DOHH2 (cell line): ENCODE results near the gene ASB7.

Experiments used
- H3F3A ChIP-seq: fragments of 200-600 bp; sonication (generic), shearing (Covaris generic); 2 replicates; pipeline ENCODE4 v1.6.0; 2016; ENCODE audit warnings: antibody characterized with exemption, mild to moderate bottlenecking; ENCODE audit not compliant: control insufficient read depth, insufficient read depth
- H3K27ac ChIP-seq: fragments of 200-600 bp; sonication (generic); 2 replicates; pipeline ENCODE4 v1.5.1; 2014; ENCODE audit warnings: low read depth, mild to moderate bottlenecking, low read length, moderate library complexity
- H3K27me3 ChIP-seq: fragments of 200-600 bp; sonication (generic); 2 replicates; pipeline ENCODE4 v1.6.1; 2014; ENCODE audit warnings: mild to moderate bottlenecking, low read length, mixed read lengths; ENCODE audit not compliant: control insufficient read depth
- H3K36me3 ChIP-seq: fragments of 200-600 bp; sonication (generic); 2 replicates; pipeline ENCODE4 v1.6.1; 2014; ENCODE audit warnings: mild to moderate bottlenecking, low read length, moderate library complexity, mixed read lengths; ENCODE audit not compliant: control insufficient read depth
- H3K4me1 ChIP-seq: fragments of 200-600 bp; sonication (generic); 2 replicates; pipeline ENCODE4 v1.6.1; 2014; ENCODE audit warnings: mild to moderate bottlenecking, low read length, mixed read lengths; ENCODE audit not compliant: control insufficient read depth
- H3K4me2 ChIP-seq: fragments of 200-600 bp; sonication (generic); 2 replicates; pipeline ENCODE4 v1.6.0; 2014; ENCODE audit warnings: mild to moderate bottlenecking, low read length, moderate library complexity
- H3K4me3 ChIP-seq: fragments of 200-600 bp; sonication (generic); 2 replicates; pipeline ENCODE4 v1.5.1; 2014; ENCODE audit warnings: mild to moderate bottlenecking, low read length, mixed read lengths
- H3K79me2 ChIP-seq: fragments of 200-600 bp; sonication (generic); 2 replicates; pipeline ENCODE4 v1.6.1; 2014; ENCODE audit warnings: mild to moderate bottlenecking, low read length, mixed read lengths; ENCODE audit not compliant: control insufficient read depth
- H3K9me2 ChIP-seq: fragments of 200-600 bp; sonication (generic); replicated peaks from 2 replicates; pipeline ENCODE4 v1.6.1; 2014; ENCODE audit warnings: mild to moderate bottlenecking, low read length, mixed read lengths; ENCODE audit not compliant: control insufficient read depth
- H3K9me3 ChIP-seq: fragments of 200-600 bp; sonication (generic); 2 replicates; pipeline ENCODE4 v1.6.1; 2014; ENCODE audit warnings: antibody characterized with exemption, low read length, mixed read lengths; ENCODE audit not compliant: control insufficient read depth, insufficient read depth
- H4K20me1 ChIP-seq: fragments of 200-600 bp; sonication (generic); 2 replicates; pipeline ENCODE4 v1.6.0; 2014; ENCODE audit warnings: low read depth, mild to moderate bottlenecking, antibody characterized with exemption, low read length, moderate library complexity; ENCODE audit not compliant: control insufficient read depth, insufficient read depth
- CTCF ChIP-seq: fragments of 200-600 bp; sonication (generic); IDR thresholded peaks from one replicate; pipeline ENCODE4 v1.5.1; 2014; ENCODE audit warnings: antibody characterized with exemption, mild to moderate bottlenecking, low read depth, low read length; ENCODE audit not compliant: poor library complexity, severe bottlenecking
- EZH2phosphoT487 ChIP-seq: fragments of 200-600 bp; sonication (generic); IDR thresholded peaks from 2 replicates; pipeline ENCODE4 v1.6.1; 2017; ENCODE audit warnings: borderline replicate concordance, mild to moderate bottlenecking, antibody characterized with exemption, low read length, moderate library complexity, mixed read lengths

Gene ASB7

DNA sequence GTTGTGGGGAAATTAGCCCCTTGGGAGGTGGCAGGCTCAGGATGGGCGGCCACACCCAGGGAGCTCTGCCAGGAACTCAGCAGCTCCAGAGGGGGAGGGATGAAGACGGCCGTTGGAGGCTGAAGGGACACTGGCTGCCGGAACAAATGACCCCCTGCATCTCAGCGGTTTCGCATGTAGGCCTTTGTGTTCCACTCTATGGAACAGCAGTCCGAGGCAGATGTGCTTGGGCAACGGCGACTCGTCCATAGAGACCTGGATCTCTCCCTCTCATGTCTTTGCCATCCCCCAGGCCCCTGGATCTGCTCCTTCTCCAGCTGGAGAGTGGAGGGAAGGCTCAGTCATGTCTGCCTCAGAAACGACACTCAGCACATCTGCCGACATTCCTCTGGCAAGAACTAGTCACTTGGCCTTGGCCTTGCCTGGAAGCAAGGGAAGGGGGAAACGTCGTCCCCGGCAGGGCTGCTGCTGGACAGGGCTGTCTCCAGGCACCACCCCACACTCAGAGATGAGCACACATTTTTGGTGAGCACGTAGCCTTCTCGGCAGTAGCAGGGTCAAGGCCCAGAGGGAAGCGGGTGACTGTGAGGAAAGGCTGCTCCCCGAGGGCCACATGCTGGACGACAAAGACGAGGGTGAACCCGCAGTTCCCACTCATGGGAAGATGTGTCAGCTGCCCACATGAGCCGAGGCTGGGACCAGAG lies 83.8 kb downstream of the ASB7 start:
- H3K79me2 ChIP-seq: no peaks in the 10 kb centered on the region
- H3K27ac ChIP-seq: no peak overlapping the region
- no peaks in the 10 kb centered on the region for H4K20me1 ChIP-seq
- H3K9me2 ChIP-seq: no peaks in the 10 kb centered on the region
- H3K9me3 ChIP-seq: no peaks in the 10 kb centered on the region
- no peaks in the 10 kb centered on the region for H3K27me3 ChIP-seq
- no peak overlapping the region for H3K4me3 ChIP-seq
- TF ChIP-seq CTCF (no peak), EZH2phosphoT487 (no peak)
- H3K36me3 ChIP-seq: no peaks in the 10 kb centered on the region
- no peak overlapping the region for H3K4me2 ChIP-seq
- no peaks in the 10 kb centered on the region for H3F3A ChIP-seq
- no peaks in the 10 kb centered on the region for H3K4me1 ChIP-seq

GRCh38 chr15:100686725-100687473 lies 84.5 kb downstream of the ASB7 start:
- H3K4me3 ChIP-seq: no peak overlapping the region
- no peaks in the 10 kb centered on the region for H3F3A ChIP-seq
- no peaks in the 10 kb centered on the region for H4K20me1 ChIP-seq
- no peak overlapping the region for H3K4me2 ChIP-seq
- no peaks in the 10 kb centered on the region for H3K36me3 ChIP-seq
- no peak overlapping the region for H3K27ac ChIP-seq
- H3K79me2 ChIP-seq: no peaks in the 10 kb centered on the region
- no peak for TF ChIP-seq EZH2phosphoT487
- no peak for TF ChIP-seq CTCF
- H3K4me1 ChIP-seq: no peaks in the 10 kb centered on the region
- no peaks in the 10 kb centered on the region for H3K9me3 ChIP-seq
- H3K9me2 ChIP-seq: no peaks in the 10 kb centered on the region
- H3K27me3 ChIP-seq: no peaks in the 10 kb centered on the region

- Histone ChIP-seq H3K4me2 (no peak overlapping the region), H4K20me1 (no peaks in the 10 kb centered on the region), H3K36me3 (no peaks in the 10 kb centered on the region), H3K4me1 (no peaks in the 10 kb centered on the region), H3K9me3 (no peaks in the 10 kb centered on the region), H3K4me3 (no peak overlapping the region), H3K27me3 (no peaks in the 10 kb centered on the region), H3K79me2 (no peaks in the 10 kb centered on the region), H3F3A (no peaks in the 10 kb centered on the region), H3K9me2 (no peaks in the 10 kb centered on the region), H3K27ac (no peak overlapping the region)
- no peak for TF ChIP-seq CTCF
- TF ChIP-seq EZH2phosphoT487: no peak
Measured at GRCh38 chr15:100687582-100688141, 85.3 kb downstream of the ASB7 start.
